Measurements from ENCODE around the gene KCNH2. TPM values are rescaled to one million over a fixed set of nuclear protein-coding genes. Genes with fewer than 3 reads are reported as not detected.

KCNH2 gene
- total and polyA plus RNA-seq, 2 of the 8 experiments (the other 6 are each of a cell fraction or from before 2014, with no cell fraction given) = 8.0 to 15.0 TPM

DNA sequence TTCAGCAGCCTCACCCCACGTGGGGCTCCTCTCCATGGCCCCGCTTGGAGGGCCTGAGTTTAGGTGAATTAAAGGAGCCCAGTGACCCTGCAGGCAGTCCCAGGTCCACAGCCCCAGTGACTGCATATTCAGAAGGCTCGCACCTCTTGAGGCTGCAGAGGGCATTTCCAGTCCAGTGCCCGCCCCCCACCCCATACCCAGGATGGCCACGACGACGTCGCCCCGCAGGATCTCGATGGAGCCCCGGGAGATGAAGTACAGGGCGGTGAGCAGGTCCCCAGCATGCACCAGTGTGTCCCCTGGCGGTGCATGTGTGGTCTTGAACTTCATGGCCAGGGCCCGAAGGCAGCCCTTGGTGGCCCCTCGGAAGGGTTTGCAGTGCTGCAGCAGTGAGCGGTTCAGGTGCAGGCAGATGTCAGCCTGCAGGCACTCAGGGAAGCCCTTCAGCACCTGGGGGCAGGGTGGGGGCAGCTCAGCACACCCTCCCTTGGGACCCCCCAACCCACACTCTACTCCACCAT lies 28.1 kb downstream of the KCNH2 start:
- 87% methylated on average over 15 of the region's 16 CpGs; no CpG with 5 or more reads in 1 of the 2 experiments for WGBS, 2 experiments (ENCODE audit: extremely low coverage in 1 of 2, insufficient coverage in 1 of 2, insufficient read length in 1 of 2, insufficient replicate concordance in 2 of 2, low coverage in 1 of 2, low lambda C conversion rate in 2 of 2, missing lambda C conversion rate in 1 of 2)
- CTCF ChIA-PET (ENCODE audit: partially characterized antibody) = interaction anchor here (0.6 to 3.1 kb wide), 7 partner anchors 9 to 179 kb away, joined by 3 to 15 read pairs (median 4); no protein-coding TSS in a partner anchor
- no peak overlapping the region for H2AK5ac ChIP-seq (ENCODE audit: low read depth, low read length)
- no peak overlapping the region for H2BK120ac ChIP-seq (replicated peaks; ENCODE audit: low read depth, low read length)
- H3K9me3 ChIP-seq (ENCODE audit: insufficient read depth in 2 of 2, low read depth in 1 of 2, low read length in 1 of 2) = no peaks in the 10 kb centered on the region
- no peaks in the 10 kb centered on the region for H4K20me1 ChIP-seq (replicated peaks in 1 of 2; ENCODE audit: control insufficient read depth in 1 of 2, insufficient read depth in 2 of 2, low read length in 2 of 2)
- H4K5ac ChIP-seq (ENCODE audit: insufficient read length, low read depth, low read length) = no peak overlapping the region
- no peak overlapping the region for H2BK15ac ChIP-seq (ENCODE audit: low read length)
- no peak overlapping the region for H2BK20ac ChIP-seq (ENCODE audit: low read length)
- no peak overlapping the region for H2AFZ ChIP-seq (ENCODE audit: low read length)
- DNase-seq (ENCODE audit: low read depth in 1 of 2, low spot score in 2 of 2) = no peak
- no peak overlapping the region for H3K9ac ChIP-seq (replicated peaks in 1 of 4; ENCODE audit: extremely low read depth in 1 of 4, low read depth in 3 of 4, low read length in 3 of 4)
- no peak overlapping the region for H3K14ac ChIP-seq (ENCODE audit: insufficient read length)
- no peak overlapping the region for H3K27ac ChIP-seq (ENCODE audit: low read depth, low read length)
- H3K4me1 ChIP-seq (replicated peaks in 1 of 4; ENCODE audit: control insufficient read depth in 3 of 4, insufficient read depth in 4 of 4, low read length in 3 of 4) = peaks cover 0 to 42% (median 26%) of the 10 kb centered on the region in 4 experiments; a peak in 6 of 7 replicates
- H3K23me2 ChIP-seq (ENCODE audit: low read depth, low read length) = peaks cover 4% of the 10 kb centered on the region; the same call in 1 of the 2 replicates
- H3K36me3 ChIP-seq (ENCODE audit: control insufficient read depth in 2 of 4, insufficient read depth in 4 of 4, low read length in 3 of 4) = no peaks in the 10 kb centered on the region
- no peak overlapping the region; the same call in 1 of the 2 replicates for H3K18ac ChIP-seq (ENCODE audit: extremely low read depth, low read length)
- peak overlapping the region; percentile 17; the same call in 1 of the 2 replicates for H2BK5ac ChIP-seq (ENCODE audit: low read depth, low read length)
- no peak overlapping the region for H3K4ac ChIP-seq (replicated peaks; ENCODE audit: insufficient read length, low read depth, low read length)
- peak overlapping the region; percentile 41 for H4K91ac ChIP-seq (replicated peaks; ENCODE audit: insufficient read length, low read length)
- H3K79me2 ChIP-seq (ENCODE audit: control insufficient read depth in 1 of 2, insufficient read depth in 2 of 2, low read length in 2 of 2) = no peaks in the 10 kb centered on the region
- H2BK12ac ChIP-seq (ENCODE audit: low read depth, low read length) = no peak overlapping the region
- peaks cover 0 to 18% (median 13%) of the 10 kb centered on the region in 4 experiments; a peak in 5 of 7 replicates for H3K27me3 ChIP-seq (replicated peaks in 1 of 4; ENCODE audit: control insufficient read depth in 3 of 4, extremely low read depth in 1 of 4, insufficient read depth in 3 of 4, low read length in 3 of 4)
- H3K23ac ChIP-seq (ENCODE audit: insufficient read length) = no peak overlapping the region
- TF ChIP-seq ASH2L (IDR thresholded peaks at IDR 0.05; ENCODE audit: low read length) (no peak), SIX5 (IDR thresholded peaks at IDR 0.05; ENCODE audit: low read depth, low read length) (no peak), RNF2 (IDR thresholded peaks at IDR 0.05; ENCODE audit: borderline replicate concordance, low read depth, low read length, missing control alignments, poor library complexity, severe bottlenecking) (no peak), RAD21 (IDR thresholded peaks at IDR 0.05 in 1 of 2, conservative IDR thresholded peaks at IDR 0.05 in 1 of 2; ENCODE audit: low read depth in 2 of 2, low read length in 2 of 2) (no peak), TCF12 (IDR thresholded peaks at IDR 0.05; ENCODE audit: low read depth, low read length) (no peak)
- TF ChIP-seq, protein P1, sequence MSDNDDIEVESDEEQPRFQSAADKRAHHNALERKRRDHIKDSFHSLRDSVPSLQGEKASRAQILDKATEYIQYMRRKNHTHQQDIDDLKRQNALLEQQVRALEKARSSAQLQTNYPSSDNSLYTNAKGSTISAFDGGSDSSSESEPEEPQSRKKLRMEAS (IDR thresholded peaks at IDR 0.05) = no peak; the same call in 1 of the 2 replicates
- no peak overlapping the region for H3K4me2 ChIP-seq (ENCODE audit: insufficient read depth in 1 of 2, low read depth in 2 of 2, low read length in 2 of 2)
- H3K4me3 ChIP-seq (ENCODE audit: extremely low read depth in 1 of 4, insufficient read depth in 2 of 4, low read depth in 3 of 4, low read length in 4 of 4) = no peak overlapping the region
- H3K79me1 ChIP-seq (ENCODE audit: low read depth, low read length) = no peaks in the 10 kb centered on the region
- POLR2A ChIA-PET (ENCODE audit: partially characterized antibody) = interaction anchor here (0.6 to 1.3 kb wide), 2 partner anchors 27 to 225 kb away, joined by 3 read pairs; no protein-coding TSS in a partner anchor
- no peak overlapping the region for H3K56ac ChIP-seq (replicated peaks; ENCODE audit: insufficient read length, low read depth, low read length)
- no peak overlapping the region for H4K8ac ChIP-seq (ENCODE audit: extremely low read depth, insufficient read depth, low read length)
- FAIRE-seq = no peak

Measured in H1 (cell line).